KMS-11 (cell line): ENCODE measurements around the gene SHH.

ENCODE experiments used
- H2AFZ ChIP-seq: fragments of 200-600 bp; sonication (generic); 2 replicates; pipeline ENCODE4 v1.6.1; 2016; ENCODE audit warnings: antibody characterized with exemption, mixed run types, low read depth
- H3K27ac ChIP-seq: fragments of 200-600 bp; sonication (generic); 2 replicates; pipeline ENCODE4 v1.6.1; 2016; ENCODE audit warnings: mild to moderate bottlenecking, mixed run types
- H3K27me3 ChIP-seq: fragments of 200-600 bp; sonication (generic); 2 replicates; pipeline ENCODE4 v1.6.1; 2017; ENCODE audit warnings: mild to moderate bottlenecking, low read depth, mixed run types, moderate library complexity; ENCODE audit not compliant: insufficient read depth
- H3K36me3 ChIP-seq: fragments of 200-600 bp; sonication (generic); 2 replicates; pipeline ENCODE4 v1.6.1; 2017; ENCODE audit warnings: mild to moderate bottlenecking, mixed run types; ENCODE audit not compliant: insufficient read depth
- H3K4me1 ChIP-seq: fragments of 200-600 bp; sonication (generic); 2 replicates; pipeline ENCODE4 v1.6.1; 2016; ENCODE audit warnings: mild to moderate bottlenecking, low read depth, mixed run types; ENCODE audit not compliant: poor library complexity, severe bottlenecking
- H3K4me2 ChIP-seq: fragments of 200-600 bp; sonication (generic); 2 replicates; pipeline ENCODE4 v1.7.0; 2016; ENCODE audit warnings: mild to moderate bottlenecking, mixed run types
- H3K4me3 ChIP-seq: fragments of 200-600 bp; sonication (generic); IDR thresholded peaks from 2 replicates; pipeline ENCODE4 v1.6.1; 2017; ENCODE audit warnings: low read depth, low read length, mixed read lengths; ENCODE audit not compliant: insufficient read depth
- H3K79me2 ChIP-seq: fragments of 200-600 bp; sonication (generic); 2 replicates; pipeline ENCODE4 v1.6.1; 2016; ENCODE audit warnings: low read depth, mixed run types; ENCODE audit not compliant: insufficient read depth
- H3K9ac ChIP-seq: fragments of 200-600 bp; sonication (generic); 2 replicates; pipeline ENCODE4 v1.6.1; 2016; ENCODE audit warnings: mild to moderate bottlenecking, mixed run types
- H4K20me1 ChIP-seq: fragments of 200-600 bp; sonication (generic); 2 replicates; pipeline ENCODE4 v1.6.1; 2016; ENCODE audit warnings: mild to moderate bottlenecking, mixed run types; ENCODE audit not compliant: insufficient read depth
- CTCF ChIP-seq: fragments of 200-600 bp; sonication (generic); conservative IDR thresholded peaks from 2 replicates; pipeline ENCODE4 v1.6.1; 2017; ENCODE audit warnings: low read depth, mild to moderate bottlenecking, antibody characterized with exemption, low read length, moderate library complexity, mixed read lengths

Gene SHH

GRCh38 chr7:155810770-155811559 is 1.3 kb downstream of the SHH start:
- Histone ChIP-seq H3K27me3 (peaks cover 52% of the 10 kb centered on the region), H3K36me3 (no peaks in the 10 kb centered on the region), H3K4me1 (peaks cover 4% of the 10 kb centered on the region), H3K4me2 (no peak overlapping the region), H3K79me2 (no peaks in the 10 kb centered on the region), H3K9ac (no peak overlapping the region), H3K4me3 (no peak overlapping the region), H2AFZ (no peak overlapping the region), H3K27ac (no peak overlapping the region), H4K20me1 (no peaks in the 10 kb centered on the region)
- no peak for TF ChIP-seq CTCF

GRCh38 chr7:155809947-155810769 is 2.1 kb downstream of the SHH start:
- Histone ChIP-seq H3K4me1 (peaks cover 5% of the 10 kb centered on the region), H2AFZ (no peak overlapping the region), H3K4me3 (no peak overlapping the region), H3K27me3 (peaks cover 52% of the 10 kb centered on the region), H3K9ac (no peak overlapping the region), H3K36me3 (no peaks in the 10 kb centered on the region), H3K79me2 (no peaks in the 10 kb centered on the region), H3K4me2 (no peak overlapping the region), H3K27ac (no peak overlapping the region), H4K20me1 (no peaks in the 10 kb centered on the region)
- no peak for TF ChIP-seq CTCF

GRCh38 chr7:155809332-155809946 is 2.8 kb downstream of the SHH start:
- Histone ChIP-seq H3K4me3 (no peak overlapping the region), H3K9ac (no peak overlapping the region), H4K20me1 (no peaks in the 10 kb centered on the region), H3K4me2 (peak overlapping the region; percentile 34; the same call in 1 of the 2 replicates), H3K4me1 (peaks cover 10% of the 10 kb centered on the region), H3K27me3 (peaks cover 52% of the 10 kb centered on the region), H3K79me2 (no peaks in the 10 kb centered on the region), H3K36me3 (no peaks in the 10 kb centered on the region), H2AFZ (no peak overlapping the region), H3K27ac (no peak overlapping the region)
- TF ChIP-seq CTCF, result no peak

- no peak for TF ChIP-seq CTCF
- no peaks in the 10 kb centered on the region for H4K20me1 ChIP-seq
- no peak overlapping the region for H3K4me3 ChIP-seq
- no peaks in the 10 kb centered on the region for H3K36me3 ChIP-seq
- H3K27ac ChIP-seq, result no peak overlapping the region
- peaks cover 13% of the 10 kb centered on the region for H3K4me1 ChIP-seq
- peaks cover 52% of the 10 kb centered on the region for H3K27me3 ChIP-seq
- no peak overlapping the region for H2AFZ ChIP-seq
- no peak overlapping the region for H3K9ac ChIP-seq
- no peaks in the 10 kb centered on the region for H3K79me2 ChIP-seq
- H3K4me2 ChIP-seq, result peak overlapping the region; percentile 34
Measured at GRCh38 chr7:155808549-155809331, 3.5 kb downstream of the SHH start.
